Testis (tissue), 3 donors: ENCODE data around the gene AGAP1. TPM values are rescaled to one million over a fixed set of nuclear protein-coding genes. Genes with fewer than 3 reads are reported as not detected.

Experiments
- DNase-seq: peaks from one replicate; pipeline ENCODE4 v3.0.0-alpha.2; 2019
- H3K27ac ChIP-seq, 2 donors: fragments of 200-600 bp; sonication (generic); one replicate each; pipeline ENCODE4 v1.5.1; 2019
- H3K27me3 ChIP-seq: fragments of 200-600 bp; sonication (generic); one replicate; pipeline ENCODE4 v1.5.1; 2019
- H3K36me3 ChIP-seq: fragments of 200-600 bp; sonication (generic); one replicate; pipeline ENCODE4 v1.5.1; 2017; ENCODE audit warnings: low read depth; ENCODE audit errors: missing control alignments
- H3K4me1 ChIP-seq: fragments of 200-600 bp; sonication (generic); one replicate; pipeline ENCODE4 v1.5.1; 2019
- H3K4me3 ChIP-seq, 2 donors: fragments of 200-600 bp; sonication (generic); one replicate each; pipeline ENCODE4 v1.5.1; 2017 to 2019
- H3K9me3 ChIP-seq: fragments of 200-600 bp; sonication (generic); one replicate; pipeline ENCODE4 v1.5.1; 2017
- CTCF ChIP-seq, 3 experiments: fragments of 450-650 bp in 2 of 3; fragments of 200-600 bp in 1 of 3; sonication (generic) in 1 of 3; IDR thresholded peaks; one replicate each; pipeline ENCODE4 v1.5.1; 2016 to 2019; ENCODE audit warnings: antibody characterized with exemption in 3 of 3, mild to moderate bottlenecking in 2 of 3, moderate library complexity in 1 of 3
- POLR2A ChIP-seq: fragments of 450-650 bp; IDR thresholded peaks from one replicate; pipeline ENCODE4 v1.6.1; 2017; ENCODE audit warnings: antibody characterized with exemption, mild to moderate bottlenecking, moderate library complexity
- WGBS, 2 donors: methylation state at CpG; one replicate each; pipeline ENCODE4 v1.1.5; 2018; 5-methylcytosine and 5-hydroxymethylcytosine counted together
- intact Hi-C: fragments of 100-400 bp; cut with DNase I; formaldehyde crosslinking; loops from one replicate; pipeline ENCODE4 v1.15.1; 2023; ENCODE audit warnings: low total_unique reads
- polyA plus RNA-seq: library from polyadenylated mRNA; stranded (reverse); fragments of 350-450 nt; fragmentation: Illumina TruSeq; extraction: RNeasy Lipid Tissue Mini Kit (QIAGEN cat#74804); gene quantifications from one replicate; pipeline ENCODE4 v1.2.3, GENCODE V29; 2014; ENCODE audit warnings: low read depth, low replicate concordance; ENCODE audit not compliant: insufficient read depth
- total RNA-seq, 2 donors: library from RNA; depleted of rRNA; stranded (reverse); fragments of >200 nt; gene quantifications; one replicate each; pipeline ENCODE4 v1.2.3, GENCODE V29; 2016

The AGAP1 gene
- total and polyA plus RNA-seq, 3 donors from 2014 or later = 21.4 to 45.5 (median 40.7) TPM

- TF ChIP-seq CTCF (IDR thresholded peaks at IDR 0.05) (no peak), POLR2A (no peak)
- DNase-seq = no peak
- H3K27me3 ChIP-seq = no peaks in the 10 kb centered on the region
- H3K4me3 ChIP-seq = no peak overlapping the region
- no peaks in the 10 kb centered on the region for H3K9me3 ChIP-seq
- H3K36me3 ChIP-seq = no peaks in the 10 kb centered on the region
- no peaks in the 10 kb centered on the region for H3K4me1 ChIP-seq
- intact Hi-C loops = no loop called here
- WGBS, 2 donors = 72 to 88% methylated on average over 5 of the region's 5 CpGs
- H3K27ac ChIP-seq = no peak overlapping the region
Measured at GRCh38 chr2:235537587-235537986, 43.7 kb downstream of the AGAP1 start.

- no peak for DNase-seq
- Histone ChIP-seq H3K4me1 (no peaks in the 10 kb centered on the region), H3K27ac (no peak overlapping the region), H3K36me3 (no peaks in the 10 kb centered on the region), H3K4me3 (no peak overlapping the region), H3K27me3 (no peaks in the 10 kb centered on the region), H3K9me3 (no peaks in the 10 kb centered on the region)
- WGBS, 2 donors = 72 to 79% methylated on average over 7 of the region's 7 CpGs
- intact Hi-C loops = no loop called here
- TF ChIP-seq CTCF (IDR thresholded peaks at IDR 0.05) (no peak), POLR2A (no peak)
Measured at GRCh38 chr2:235538144-235538639, 44.3 kb downstream of the AGAP1 start.

- no peaks in the 10 kb centered on the region for H3K27me3 ChIP-seq
- no peaks in the 10 kb centered on the region for H3K9me3 ChIP-seq
- intact Hi-C loops = no loop called here
- no peak overlapping the region for H3K4me3 ChIP-seq
- H3K4me1 ChIP-seq = no peaks in the 10 kb centered on the region
- no peaks in the 10 kb centered on the region for H3K36me3 ChIP-seq
- TF ChIP-seq CTCF (IDR thresholded peaks at IDR 0.05) (no peak), POLR2A (no peak)
- H3K27ac ChIP-seq = no peak overlapping the region
- no peak for DNase-seq
- 63 to 76% methylated on average over 3 to 5 of the region's 5 CpGs for WGBS, 2 donors
Measured at GRCh38 chr2:235538981-235539380, 45.1 kb downstream of the AGAP1 start.

DNA sequence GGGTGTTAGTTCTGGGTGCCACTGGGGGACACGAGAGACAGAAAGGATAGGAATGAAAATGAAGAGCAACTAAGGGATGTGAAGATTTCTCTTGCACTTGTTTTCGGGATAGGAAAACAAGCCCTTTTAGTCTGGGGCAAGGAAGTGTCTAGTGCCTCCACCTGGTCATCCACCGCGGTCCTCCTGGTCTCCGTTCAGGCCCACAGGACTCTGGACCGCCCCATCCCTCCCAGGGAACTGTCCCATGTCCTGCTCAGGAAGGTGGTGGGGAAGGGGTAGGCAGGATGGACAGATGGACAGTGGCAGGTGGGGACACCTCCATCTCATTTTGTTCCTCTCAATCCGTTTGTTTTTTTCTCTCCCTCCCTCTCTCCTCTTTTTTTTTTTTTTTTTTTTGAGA, 45.9 kb downstream of the AGAP1 start:
- intact Hi-C loops = no loop called here

More for the DNA sequence above, 45.9 kb downstream of the AGAP1 start:
- no peaks in the 10 kb centered on the region for H3K36me3 ChIP-seq
- WGBS, 2 donors = 93 to 97% methylated on average over 7 of the region's 7 CpGs
- DNase-seq = no peak
- no peaks in the 10 kb centered on the region for H3K27me3 ChIP-seq
- H3K4me1 ChIP-seq = no peaks in the 10 kb centered on the region
- no peak for TF ChIP-seq CTCF (IDR thresholded peaks at IDR 0.05)
- TF ChIP-seq POLR2A = no peak
- no peak overlapping the region for H3K27ac ChIP-seq
- no peaks in the 10 kb centered on the region for H3K9me3 ChIP-seq
- H3K4me3 ChIP-seq = no peak overlapping the region
